IPS DF 6.9 (cell line): ENCODE data around the gene AMMECR1L.
A peak's percentile ranks its signal among the peaks of the same experiment; 100 is the strongest.
"Not testable (repeated sequence)": the region's sequence is repeated elsewhere in the genome, so short reads cannot be mapped to it uniquely, and the experiment has no call there.

Experiments used
- DNase-seq: peaks from one replicate; pipeline ENCODE4 v3.0.0-alpha.2; 2013; ENCODE audit warnings: low read depth, low spot score
- H3K27ac ChIP-seq: one replicate; pipeline ENCODE4 v1.5.1; 2013; ENCODE audit warnings: low read length, control low read depth
- H3K27me3 ChIP-seq: 2 replicates; pipeline ENCODE4 v1.6.1; 2013; ENCODE audit warnings: mild to moderate bottlenecking, low read length; ENCODE audit not compliant: control insufficient read depth, insufficient read depth
- H3K36me3 ChIP-seq: 2 replicates; pipeline ENCODE4 v1.6.1; 2013; ENCODE audit warnings: low read length; ENCODE audit not compliant: control insufficient read depth, insufficient read depth
- H3K4me1 ChIP-seq: 2 replicates; pipeline ENCODE4 v1.6.1; 2013; ENCODE audit warnings: low read length; ENCODE audit not compliant: control insufficient read depth, insufficient read depth
- H3K4me3 ChIP-seq: 2 replicates; pipeline ENCODE4 v1.5.1; 2013; ENCODE audit warnings: mild to moderate bottlenecking, low read length
- H3K9me3 ChIP-seq: 2 replicates; pipeline ENCODE4 v1.6.1; 2013; ENCODE audit warnings: low read length, inconsistent platforms; ENCODE audit not compliant: control insufficient read depth, insufficient read depth
- WGBS: extraction: QIAGEN DNeasy Blood & Tissue Kit; methylation state at CpG from one replicate; pipeline ENCODE4 v1.1.7; 2013; ENCODE audit warnings: mixed read lengths, missing lambda C conversion rate; ENCODE audit not compliant: insufficient read length, insufficient coverage; 5-methylcytosine and 5-hydroxymethylcytosine counted together

AMMECR1L gene

DNA sequence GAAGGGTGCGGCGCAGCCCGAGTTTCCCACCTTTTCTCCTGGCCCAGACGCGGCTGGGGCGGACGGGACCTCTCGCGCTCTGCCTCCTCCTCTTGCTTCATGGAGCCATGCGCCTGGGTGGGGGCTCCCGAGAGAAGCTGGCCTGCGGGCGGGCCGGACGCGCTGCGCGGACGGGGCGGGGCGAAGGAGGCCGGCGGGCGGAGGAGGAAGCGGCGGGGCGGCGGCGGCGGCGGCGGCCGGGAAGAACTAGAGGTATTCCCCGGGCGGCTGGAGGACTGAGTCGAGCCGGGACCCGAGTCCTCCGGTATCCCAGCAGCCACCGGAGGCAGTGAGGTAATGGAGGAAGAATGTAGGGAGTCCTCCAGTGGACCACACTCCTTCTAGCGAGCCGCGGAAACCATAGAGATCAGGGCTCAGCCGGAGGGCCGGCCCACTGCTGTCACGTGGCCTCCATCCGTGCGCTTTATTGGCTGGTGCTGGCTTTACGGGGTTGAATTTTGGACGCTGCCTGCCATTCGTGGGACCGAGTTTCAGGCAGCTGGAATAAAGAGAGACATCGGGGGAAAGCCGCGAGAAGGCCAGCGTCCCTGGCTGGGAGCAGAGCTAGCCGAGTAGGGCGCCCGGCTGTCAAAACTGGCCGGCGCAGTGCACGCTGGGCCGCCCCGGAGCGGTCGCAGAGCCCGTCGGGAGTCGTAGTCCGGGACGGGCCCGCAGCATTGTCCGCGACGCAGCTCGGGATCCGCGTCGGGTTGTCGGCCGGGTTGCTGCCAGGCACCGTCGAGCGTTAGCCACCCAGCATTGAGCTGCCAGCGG lies at the start of gene AMMECR1L:
AMMECR1L (minus strand) TSS at position 177 of the 813 bp plus-strand sequence. CDS start 11,722 bp downstream, outside the sequence.
- not testable (repeated sequence) for DNase-seq, H3K27me3 ChIP-seq, H3K36me3 ChIP-seq, H3K9me3 ChIP-seq, H3K27ac ChIP-seq, H3K4me1 ChIP-seq
- WGBS = no CpG with 5 or more reads among the region's 85 CpGs
- peak within 1 kb of the TSS; percentile 91 for H3K4me3 ChIP-seq

GRCh38 chr2:127935337-127935736 lies 49.6 kb upstream of the AMMECR1L start:
- WGBS = no CpG with 5 or more reads among the region's 6 CpGs
- Histone ChIP-seq H3K4me3 (no peak overlapping the region), H3K9me3 (no peaks in the 10 kb centered on the region), H3K27me3 (no peaks in the 10 kb centered on the region), H3K4me1 (no peaks in the 10 kb centered on the region), H3K27ac (no peak overlapping the region), H3K36me3 (no peaks in the 10 kb centered on the region)
- DNase-seq = no peak

DNA sequence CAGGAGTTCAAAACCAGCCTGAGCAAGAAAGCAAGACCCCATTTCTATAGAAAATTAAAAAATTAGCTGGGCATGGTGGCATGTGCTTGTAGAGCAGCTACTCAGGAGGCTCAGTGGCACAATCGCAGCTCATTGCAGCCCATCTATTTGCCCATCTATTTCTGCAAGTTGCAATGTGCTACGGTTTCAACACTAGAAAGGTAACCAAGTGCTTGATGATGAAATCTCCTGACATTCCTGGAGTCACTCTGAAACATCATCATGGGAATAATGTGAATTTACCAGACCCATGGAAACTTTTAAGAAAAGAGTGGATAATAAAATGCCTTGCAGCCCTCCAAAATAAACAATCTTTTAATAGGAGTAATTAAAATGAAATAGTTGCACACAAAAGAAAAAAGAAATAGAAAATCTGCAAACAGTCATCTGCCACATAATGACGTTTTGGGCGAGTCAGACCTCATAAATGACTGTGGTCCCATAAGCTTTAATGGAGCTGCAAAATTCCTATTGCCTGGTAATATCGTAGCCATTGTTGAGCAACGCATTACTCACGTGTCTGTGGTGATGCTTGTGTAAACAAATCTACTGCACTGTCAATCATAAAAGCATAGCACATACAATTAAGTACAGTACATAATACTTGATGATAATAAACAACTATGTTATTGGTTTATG lies 46.6 kb upstream of the AMMECR1L start:
- no CpG with 5 or more reads among the region's 7 CpGs for WGBS
- Histone ChIP-seq H3K4me1 (no peaks in the 10 kb centered on the region), H3K27me3 (no peaks in the 10 kb centered on the region), H3K27ac (no peak overlapping the region), H3K4me3 (no peak overlapping the region), H3K36me3 (no peaks in the 10 kb centered on the region), H3K9me3 (no peaks in the 10 kb centered on the region)
- no peak for DNase-seq

GRCh38 chr2:127929449-127929848 lies 43.7 kb upstream of the AMMECR1L start:
- Histone ChIP-seq H3K4me1 (no peaks in the 10 kb centered on the region), H3K27ac (no peak overlapping the region), H3K27me3 (no peaks in the 10 kb centered on the region), H3K4me3 (no peak overlapping the region), H3K9me3 (no peaks in the 10 kb centered on the region), H3K36me3 (no peaks in the 10 kb centered on the region)
- no peak for DNase-seq
- no CpG with 5 or more reads among the region's 1 CpG for WGBS

- no peak for DNase-seq
- Histone ChIP-seq H3K27me3 (no peaks in the 10 kb centered on the region), H3K4me3 (no peak overlapping the region), H3K4me1 (no peaks in the 10 kb centered on the region), H3K9me3 (no peaks in the 10 kb centered on the region), H3K36me3 (no peaks in the 10 kb centered on the region), H3K27ac (no peak overlapping the region)
- no CpG with 5 or more reads among the region's 3 CpGs for WGBS
Observed at GRCh38 chr2:127927384-127927783, 41.6 kb upstream of the AMMECR1L start.

DNA sequence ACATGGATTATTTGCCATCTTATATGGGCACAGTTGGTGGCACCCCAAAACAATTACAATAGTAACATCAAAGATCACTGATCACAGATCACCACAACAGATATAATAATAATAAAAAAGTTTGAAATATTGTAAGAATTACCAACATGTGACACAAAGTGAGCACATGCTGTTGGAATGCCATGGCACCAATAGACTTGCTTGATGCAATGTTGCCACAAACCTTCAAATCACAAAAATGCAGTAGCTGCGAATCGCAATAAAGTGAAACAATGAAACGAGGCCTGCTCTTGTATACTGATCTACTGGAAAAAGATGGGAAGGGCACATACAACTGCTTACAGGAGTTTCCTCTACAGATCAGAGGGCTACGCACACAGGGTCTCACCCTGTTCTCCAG lies 32.2 kb upstream of the AMMECR1L start:
- no peak for DNase-seq
- H3K36me3 ChIP-seq = no peaks in the 10 kb centered on the region
- H3K27me3 ChIP-seq = no peaks in the 10 kb centered on the region
- no peaks in the 10 kb centered on the region for H3K4me1 ChIP-seq
- no CpG with 5 or more reads among the region's 4 CpGs for WGBS
- H3K4me3 ChIP-seq = no peak overlapping the region
- H3K27ac ChIP-seq = no peak overlapping the region
- no peaks in the 10 kb centered on the region for H3K9me3 ChIP-seq

GRCh38 chr2:127913808-127914457 lies 28.2 kb upstream of the AMMECR1L start:
- Histone ChIP-seq H3K27ac (no peak overlapping the region), H3K9me3 (no peaks in the 10 kb centered on the region), H3K36me3 (no peaks in the 10 kb centered on the region), H3K4me1 (no peaks in the 10 kb centered on the region), H3K27me3 (no peaks in the 10 kb centered on the region), H3K4me3 (no peak overlapping the region)
- no peak for DNase-seq
- no CpG with 5 or more reads among the region's 8 CpGs for WGBS

- H3K4me1 ChIP-seq = no peaks in the 10 kb centered on the region
- no peak overlapping the region for H3K4me3 ChIP-seq
- no peaks in the 10 kb centered on the region for H3K9me3 ChIP-seq
- H3K36me3 ChIP-seq = no peaks in the 10 kb centered on the region
- H3K27me3 ChIP-seq = no peaks in the 10 kb centered on the region
- DNase-seq = no peak
- WGBS = no CpG with 5 or more reads among the region's 2 CpGs
- no peak overlapping the region for H3K27ac ChIP-seq
Observed at GRCh38 chr2:127911737-127912136, 26.0 kb upstream of the AMMECR1L start.

DNA sequence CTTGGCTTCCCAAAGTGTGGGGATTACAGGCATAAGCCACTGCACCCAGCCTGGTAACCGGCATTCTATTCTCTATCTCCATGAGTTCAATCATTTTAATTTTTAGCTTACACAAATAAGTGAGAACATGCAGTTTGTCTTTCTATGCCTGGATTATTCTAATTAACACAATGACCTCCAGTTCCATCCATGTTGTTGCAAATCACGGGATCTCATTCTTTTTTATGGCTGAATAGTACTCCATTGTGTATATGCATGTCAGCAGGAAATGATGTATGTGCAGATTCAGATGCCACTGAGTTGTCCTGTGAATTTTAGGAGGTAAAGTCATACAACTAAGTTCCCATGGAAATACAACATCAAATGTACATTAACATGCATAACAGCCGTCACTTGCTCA lies 24.7 kb upstream of the AMMECR1L start:
- WGBS = no CpG with 5 or more reads among the region's 3 CpGs
- Histone ChIP-seq H3K27ac (no peak overlapping the region), H3K4me3 (no peak overlapping the region), H3K36me3 (no peaks in the 10 kb centered on the region), H3K9me3 (no peaks in the 10 kb centered on the region), H3K27me3 (no peaks in the 10 kb centered on the region), H3K4me1 (0 out of 2 replicates have a peak, but pooled peaks cover 2% of the 10 kb centered on the region)
- DNase-seq = no peak

DNA sequence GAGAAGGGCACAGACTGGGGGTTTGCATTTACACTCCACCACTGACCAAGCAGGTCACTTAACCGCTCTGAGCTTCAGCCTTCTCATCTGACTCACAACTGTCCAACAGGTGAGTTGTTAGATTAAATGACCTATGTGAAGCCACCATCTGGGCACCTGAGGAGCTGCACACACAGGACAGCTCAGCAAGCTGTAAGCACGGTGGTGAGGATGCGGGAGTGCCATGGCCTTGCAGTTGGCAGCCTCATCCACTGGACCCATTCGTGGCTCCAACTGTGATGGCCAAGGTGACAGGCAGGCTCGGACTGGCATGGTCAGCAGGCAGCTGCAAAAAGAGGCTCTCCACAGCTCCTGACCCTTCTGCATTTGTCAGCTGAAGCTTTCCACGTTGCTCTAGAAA lies 23.3 kb upstream of the AMMECR1L start:
- WGBS = no CpG with 5 or more reads among the region's 6 CpGs

More for the DNA sequence above, 23.3 kb upstream of the AMMECR1L start:
- Histone ChIP-seq H3K27me3 (no peaks in the 10 kb centered on the region), H3K27ac (no peak overlapping the region), H3K36me3 (no peaks in the 10 kb centered on the region), H3K4me3 (no peak overlapping the region), H3K9me3 (no peaks in the 10 kb centered on the region), H3K4me1 (0 out of 2 replicates have a peak, but pooled peaks cover 2% of the 10 kb centered on the region)
- DNase-seq = no peak
